PFSK-1 (cell line): ENCODE results near the gene TFF2.

Source experiments
- FOXP2 ChIP-seq: optimal IDR thresholded peaks from 2 replicates; pipeline ENCODE3; 2011; ENCODE audit warnings: borderline replicate concordance, control low read depth, inconsistent platforms; ENCODE audit not compliant: insufficient read depth; ENCODE audit errors: extremely low read length, extremely low read depth
- POLR2AphosphoS5 ChIP-seq: IDR thresholded peaks from 2 replicates; pipeline ENCODE4 v1.6.1; 2012; ENCODE audit warnings: low read depth, mild to moderate bottlenecking, control low read depth, low read length, moderate library complexity
- SIN3A ChIP-seq: IDR thresholded peaks from 2 replicates; pipeline ENCODE4 v1.6.1; 2012; ENCODE audit warnings: mild to moderate bottlenecking, low read length, moderate library complexity, borderline replicate concordance; ENCODE audit not compliant: insufficient read depth
- TAF1 ChIP-seq: IDR thresholded peaks from 2 replicates; pipeline ENCODE4 v1.6.1; 2012; ENCODE audit warnings: low read length, control low read depth, borderline replicate concordance; ENCODE audit not compliant: insufficient read depth
- TF ChIP-seq, protein P1 (sequence below), 2 experiments: IDR thresholded peaks; 2 replicates each; pipeline versions ENCODE4 v1.6.1 to v1.8.0; 2011 to 2012; ENCODE audit warnings: low read depth in 2 of 2, low read length in 2 of 2, control low read depth in 1 of 2, inconsistent platforms in 1 of 2, mild to moderate bottlenecking in 1 of 2, moderate library complexity in 1 of 2; ENCODE audit not compliant: insufficient read depth in 1 of 2

The TFF2 gene

DNA sequence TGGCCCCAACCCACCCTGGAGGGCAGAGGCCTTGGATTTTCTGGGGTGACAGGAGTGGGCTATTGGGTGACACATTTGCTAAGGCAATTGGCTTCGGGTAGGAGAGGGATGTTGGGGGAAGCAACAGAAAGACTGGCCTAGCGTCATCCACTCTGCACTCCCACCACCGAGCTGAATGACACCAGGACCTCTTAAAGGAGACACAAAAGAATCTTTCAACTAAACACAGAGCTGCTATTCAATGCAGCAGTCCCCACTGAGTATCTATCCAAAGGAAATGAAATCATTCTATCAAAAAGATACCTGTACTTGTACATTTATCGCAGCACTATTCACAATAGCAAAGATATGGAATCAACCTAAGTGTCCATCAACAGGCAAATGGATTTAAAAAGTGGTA is 6.2 kb downstream of the TFF2 start:
- TF ChIP-seq POLR2AphosphoS5 (no peak), FOXP2 (no peak), TAF1 (no peak), SIN3A (no peak)
- TF ChIP-seq, protein P1, sequence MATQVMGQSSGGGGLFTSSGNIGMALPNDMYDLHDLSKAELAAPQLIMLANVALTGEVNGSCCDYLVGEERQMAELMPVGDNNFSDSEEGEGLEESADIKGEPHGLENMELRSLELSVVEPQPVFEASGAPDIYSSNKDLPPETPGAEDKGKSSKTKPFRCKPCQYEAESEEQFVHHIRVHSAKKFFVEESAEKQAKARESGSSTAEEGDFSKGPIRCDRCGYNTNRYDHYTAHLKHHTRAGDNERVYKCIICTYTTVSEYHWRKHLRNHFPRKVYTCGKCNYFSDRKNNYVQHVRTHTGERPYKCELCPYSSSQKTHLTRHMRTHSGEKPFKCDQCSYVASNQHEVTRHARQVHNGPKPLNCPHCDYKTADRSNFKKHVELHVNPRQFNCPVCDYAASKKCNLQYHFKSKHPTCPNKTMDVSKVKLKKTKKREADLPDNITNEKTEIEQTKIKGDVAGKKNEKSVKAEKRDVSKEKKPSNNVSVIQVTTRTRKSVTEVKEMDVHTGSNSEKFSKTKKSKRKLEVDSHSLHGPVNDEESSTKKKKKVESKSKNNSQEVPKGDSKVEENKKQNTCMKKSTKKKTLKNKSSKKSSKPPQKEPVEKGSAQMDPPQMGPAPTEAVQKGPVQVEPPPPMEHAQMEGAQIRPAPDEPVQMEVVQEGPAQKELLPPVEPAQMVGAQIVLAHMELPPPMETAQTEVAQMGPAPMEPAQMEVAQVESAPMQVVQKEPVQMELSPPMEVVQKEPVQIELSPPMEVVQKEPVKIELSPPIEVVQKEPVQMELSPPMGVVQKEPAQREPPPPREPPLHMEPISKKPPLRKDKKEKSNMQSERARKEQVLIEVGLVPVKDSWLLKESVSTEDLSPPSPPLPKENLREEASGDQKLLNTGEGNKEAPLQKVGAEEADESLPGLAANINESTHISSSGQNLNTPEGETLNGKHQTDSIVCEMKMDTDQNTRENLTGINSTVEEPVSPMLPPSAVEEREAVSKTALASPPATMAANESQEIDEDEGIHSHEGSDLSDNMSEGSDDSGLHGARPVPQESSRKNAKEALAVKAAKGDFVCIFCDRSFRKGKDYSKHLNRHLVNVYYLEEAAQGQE (IDR thresholded peaks at IDR 0.05; ENCODE audit: insufficient read depth in 1 of 2, low read depth in 2 of 2, low read length in 2 of 2), result no peak

DNA sequence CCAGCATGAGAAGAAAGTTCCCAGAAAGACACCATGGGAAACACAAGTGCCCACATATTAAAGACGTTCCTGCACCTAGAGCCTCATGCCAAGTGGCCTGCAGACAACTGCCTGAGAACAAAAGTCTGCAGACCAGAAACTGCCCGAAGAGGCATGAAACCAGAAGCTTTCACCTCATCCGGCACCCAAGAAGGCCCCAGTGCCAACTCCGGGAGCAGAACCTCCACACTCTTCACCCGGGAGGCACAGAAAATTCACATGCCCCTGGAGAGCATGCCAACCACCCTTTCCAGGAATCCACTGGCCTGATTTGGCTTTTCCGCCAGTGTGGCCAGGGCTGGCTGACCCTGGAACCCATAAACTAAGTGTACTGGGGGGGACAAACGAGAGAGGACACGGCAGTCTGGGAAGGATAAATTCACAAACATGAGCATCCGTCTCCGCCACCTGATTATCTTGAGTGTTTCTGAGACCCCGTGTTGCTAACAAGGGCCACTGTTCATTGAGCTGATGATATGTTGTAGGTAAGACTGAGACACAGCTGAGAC is 6.8 kb downstream of the TFF2 start:
- TF ChIP-seq FOXP2, result no peak
- no peak for TF ChIP-seq TAF1
- no peak for TF ChIP-seq SIN3A
- TF ChIP-seq, protein P1 (IDR thresholded peaks at IDR 0.05; ENCODE audit: insufficient read depth in 1 of 2, low read depth in 2 of 2, low read length in 2 of 2), result no peak
- no peak for TF ChIP-seq POLR2AphosphoS5

DNA sequence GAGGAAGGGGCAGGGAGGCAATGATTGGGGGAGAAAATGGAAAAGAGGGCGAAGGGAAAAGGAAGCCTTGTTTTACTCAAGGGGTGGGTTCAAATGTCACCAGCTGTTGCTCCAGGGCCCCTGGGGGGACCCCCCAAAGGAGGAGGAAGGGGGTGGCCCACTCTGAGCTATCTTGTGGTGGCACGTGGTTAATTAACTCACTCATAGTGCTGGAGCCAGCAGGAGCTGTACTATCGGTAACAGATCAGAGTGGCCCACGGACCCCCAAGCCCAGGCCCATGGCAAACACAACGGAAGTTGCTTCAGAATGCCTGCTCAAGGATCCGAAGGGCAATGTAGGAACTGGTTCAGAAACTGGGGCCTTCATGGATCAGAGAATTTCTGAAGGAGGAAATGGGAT is 7.2 kb downstream of the TFF2 start:
- TF ChIP-seq TAF1 (no peak), SIN3A (no peak), FOXP2 (no peak), POLR2AphosphoS5 (no peak)
- TF ChIP-seq, protein P1 (IDR thresholded peaks at IDR 0.05; ENCODE audit: insufficient read depth in 1 of 2, low read depth in 2 of 2, low read length in 2 of 2), result no peak

DNA sequence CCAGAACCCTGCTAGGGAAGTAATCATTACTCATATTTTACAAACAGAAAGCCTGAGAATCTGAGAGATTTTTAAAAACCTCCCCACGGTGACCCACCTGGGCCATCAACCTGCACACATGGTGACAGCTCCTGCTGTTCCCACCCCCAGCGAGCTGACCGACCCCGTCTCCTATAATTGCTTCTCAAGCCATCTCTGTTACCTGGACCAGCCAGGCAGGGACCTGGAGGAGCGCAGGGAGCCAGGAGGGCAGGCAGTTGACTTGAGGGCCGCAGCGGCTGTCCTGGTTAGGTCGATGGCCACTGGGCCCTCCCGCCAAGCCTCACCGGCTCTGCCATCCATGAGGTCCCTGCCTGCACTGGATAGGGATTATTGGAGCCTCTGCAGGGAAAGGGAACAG is 7.7 kb downstream of the TFF2 start:
- no peak for TF ChIP-seq TAF1
- no peak for TF ChIP-seq POLR2AphosphoS5
- no peak for TF ChIP-seq FOXP2
- TF ChIP-seq SIN3A, result no peak
- TF ChIP-seq, protein P1 (IDR thresholded peaks at IDR 0.05; ENCODE audit: insufficient read depth in 1 of 2, low read depth in 2 of 2, low read length in 2 of 2), result no peak
